ENCODE measurements around the gene SMPD1.

The SMPD1 gene

GRCh38 chr11:6419009-6419631, 28.8 kb downstream of the SMPD1 start, which contains the start of gene APBB1:
TSS of gene APBB1 (minus strand) at chr11:6419094. CDS start at chr11:6411347, 7,747 bp downstream.
- no peak for TF ChIP-seq POLR2AphosphoS5 (IDR thresholded peaks at IDR 0.05; ENCODE audit: low read depth, low read length)
- no peak for TF ChIP-seq TAF1 (IDR thresholded peaks at IDR 0.05; ENCODE audit: borderline replicate concordance, low read depth, low read length)
- no peak for TF ChIP-seq POLR2A (IDR thresholded peaks at IDR 0.05; ENCODE audit: low read depth, low read length)
- FAIRE-seq (peak; percentile 94), DNase-seq (ENCODE audit: insufficient read length) (peak; percentile 75)

DNA sequence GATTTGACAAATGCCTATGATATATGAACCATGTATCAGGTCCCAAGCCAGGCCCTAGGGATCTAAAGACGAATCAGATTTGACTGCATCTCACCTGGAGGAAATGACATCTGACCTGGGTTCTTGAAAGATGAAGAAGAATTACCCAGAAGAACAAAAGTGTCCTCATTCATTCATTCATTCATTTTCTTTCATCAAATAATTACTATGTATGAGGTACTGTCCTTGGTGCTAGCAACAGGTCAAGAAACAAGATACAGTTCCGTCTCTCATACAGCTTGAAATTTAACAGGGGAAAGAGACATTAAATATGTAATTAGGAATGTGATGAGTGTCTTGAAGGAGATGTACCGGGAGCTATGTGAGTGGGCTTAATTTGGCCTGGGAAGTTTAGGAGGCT, 30.4 kb downstream of the SMPD1 start:
- FAIRE-seq (no peak), DNase-seq (ENCODE audit: insufficient read length) (no peak)
- TF ChIP-seq POLR2AphosphoS5 (IDR thresholded peaks at IDR 0.05; ENCODE audit: low read depth, low read length) (no peak), POLR2A (IDR thresholded peaks at IDR 0.05; ENCODE audit: low read depth, low read length) (no peak), TAF1 (IDR thresholded peaks at IDR 0.05; ENCODE audit: borderline replicate concordance, low read depth, low read length) (no peak)

GRCh38 chr11:6427516-6427915, 37.2 kb downstream of the SMPD1 start:
- DNase-seq (ENCODE audit: insufficient read length) (no peak), FAIRE-seq (no peak)
- TF ChIP-seq POLR2AphosphoS5 (IDR thresholded peaks at IDR 0.05; ENCODE audit: low read depth, low read length): no peak
- TF ChIP-seq POLR2A (IDR thresholded peaks at IDR 0.05; ENCODE audit: low read depth, low read length): no peak
- no peak for TF ChIP-seq TAF1 (IDR thresholded peaks at IDR 0.05; ENCODE audit: borderline replicate concordance, low read depth, low read length)

- TF ChIP-seq POLR2A (IDR thresholded peaks at IDR 0.05; ENCODE audit: low read depth, low read length) (no peak), POLR2AphosphoS5 (IDR thresholded peaks at IDR 0.05; ENCODE audit: low read depth, low read length) (no peak), TAF1 (IDR thresholded peaks at IDR 0.05; ENCODE audit: borderline replicate concordance, low read depth, low read length) (no peak)
- DNase-seq (ENCODE audit: insufficient read length): no peak
- no peak for FAIRE-seq
Observed at GRCh38 chr11:6431861-6432260, 41.6 kb downstream of the SMPD1 start.

GRCh38 chr11:6433998-6434660, 43.9 kb downstream of the SMPD1 start:
- DNase-seq (ENCODE audit: insufficient read length): no peak
- peak; percentile 78 for FAIRE-seq
- TF ChIP-seq TAF1 (IDR thresholded peaks at IDR 0.05; ENCODE audit: borderline replicate concordance, low read depth, low read length) (no peak), POLR2AphosphoS5 (IDR thresholded peaks at IDR 0.05; ENCODE audit: low read depth, low read length) (no peak)

- DNase-seq (ENCODE audit: insufficient read length) (no peak), FAIRE-seq (no peak)
- TF ChIP-seq POLR2AphosphoS5 (IDR thresholded peaks at IDR 0.05; ENCODE audit: low read depth, low read length) (no peak), TAF1 (IDR thresholded peaks at IDR 0.05; ENCODE audit: borderline replicate concordance, low read depth, low read length) (no peak), POLR2A (IDR thresholded peaks at IDR 0.05; ENCODE audit: low read depth, low read length) (no peak)
Observed at GRCh38 chr11:6437423-6437822, 47.1 kb downstream of the SMPD1 start.

DNA sequence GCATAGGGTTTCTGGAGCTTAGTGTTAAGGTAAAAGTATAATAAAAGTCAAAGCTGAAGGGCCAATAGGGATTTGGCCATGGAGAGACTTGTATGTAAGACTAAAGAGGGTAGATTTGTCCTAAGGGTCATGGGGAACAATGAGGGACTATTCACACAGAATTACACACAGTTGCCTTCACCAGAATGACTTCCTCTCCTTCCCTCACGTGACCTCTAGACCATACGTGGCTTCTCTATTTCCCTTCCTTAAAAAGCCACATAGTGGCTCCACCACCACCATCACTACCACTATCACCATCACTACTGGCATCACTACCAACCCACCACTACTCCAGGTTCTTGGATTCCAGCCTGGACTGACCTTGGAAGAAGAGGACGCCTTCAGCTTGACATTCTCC, 47.7 kb downstream of the SMPD1 start:
- TF ChIP-seq POLR2A (IDR thresholded peaks at IDR 0.05; ENCODE audit: low read depth, low read length): no peak
- no peak for TF ChIP-seq POLR2AphosphoS5 (IDR thresholded peaks at IDR 0.05; ENCODE audit: low read depth, low read length)
- TF ChIP-seq TAF1 (IDR thresholded peaks at IDR 0.05; ENCODE audit: borderline replicate concordance, low read depth, low read length): no peak
- FAIRE-seq: peak; percentile 9

GRCh38 chr11:6438979-6439571, 48.8 kb downstream of the SMPD1 start:
- FAIRE-seq (peak; percentile 74), DNase-seq (ENCODE audit: insufficient read length) (no peak)
- TF ChIP-seq POLR2A (IDR thresholded peaks at IDR 0.05; ENCODE audit: low read depth, low read length) (no peak), POLR2AphosphoS5 (IDR thresholded peaks at IDR 0.05; ENCODE audit: low read depth, low read length) (no peak), TAF1 (IDR thresholded peaks at IDR 0.05; ENCODE audit: borderline replicate concordance, low read depth, low read length) (no peak)

More for the DNA sequence above, 47.7 kb downstream of the SMPD1 start:
- DNase-seq (ENCODE audit: insufficient read length): no peak

GRCh38 chr11:6440906-6441358, 50.7 kb downstream of the SMPD1 start, which contains the start of gene HPX:
TSS of gene HPX (minus strand) at chr11:6440987. CDS start at chr11:6440963, 24 bp downstream.
- TF ChIP-seq POLR2AphosphoS5 (IDR thresholded peaks at IDR 0.05; ENCODE audit: low read depth, low read length): no peak
- no peak for TF ChIP-seq POLR2A (IDR thresholded peaks at IDR 0.05; ENCODE audit: low read depth, low read length)
- no peak for TF ChIP-seq TAF1 (IDR thresholded peaks at IDR 0.05; ENCODE audit: borderline replicate concordance, low read depth, low read length)
- DNase-seq (ENCODE audit: insufficient read length): no peak
- no peak for FAIRE-seq

GRCh38 chr11:6442441-6442840, 52.2 kb downstream of the SMPD1 start:
- no peak for TF ChIP-seq TAF1 (IDR thresholded peaks at IDR 0.05; ENCODE audit: borderline replicate concordance, low read depth, low read length)
- TF ChIP-seq POLR2A (IDR thresholded peaks at IDR 0.05; ENCODE audit: low read depth, low read length): no peak
- no peak for TF ChIP-seq POLR2AphosphoS5 (IDR thresholded peaks at IDR 0.05; ENCODE audit: low read depth, low read length)
- DNase-seq (ENCODE audit: insufficient read length): no peak
- no peak for FAIRE-seq

DNA sequence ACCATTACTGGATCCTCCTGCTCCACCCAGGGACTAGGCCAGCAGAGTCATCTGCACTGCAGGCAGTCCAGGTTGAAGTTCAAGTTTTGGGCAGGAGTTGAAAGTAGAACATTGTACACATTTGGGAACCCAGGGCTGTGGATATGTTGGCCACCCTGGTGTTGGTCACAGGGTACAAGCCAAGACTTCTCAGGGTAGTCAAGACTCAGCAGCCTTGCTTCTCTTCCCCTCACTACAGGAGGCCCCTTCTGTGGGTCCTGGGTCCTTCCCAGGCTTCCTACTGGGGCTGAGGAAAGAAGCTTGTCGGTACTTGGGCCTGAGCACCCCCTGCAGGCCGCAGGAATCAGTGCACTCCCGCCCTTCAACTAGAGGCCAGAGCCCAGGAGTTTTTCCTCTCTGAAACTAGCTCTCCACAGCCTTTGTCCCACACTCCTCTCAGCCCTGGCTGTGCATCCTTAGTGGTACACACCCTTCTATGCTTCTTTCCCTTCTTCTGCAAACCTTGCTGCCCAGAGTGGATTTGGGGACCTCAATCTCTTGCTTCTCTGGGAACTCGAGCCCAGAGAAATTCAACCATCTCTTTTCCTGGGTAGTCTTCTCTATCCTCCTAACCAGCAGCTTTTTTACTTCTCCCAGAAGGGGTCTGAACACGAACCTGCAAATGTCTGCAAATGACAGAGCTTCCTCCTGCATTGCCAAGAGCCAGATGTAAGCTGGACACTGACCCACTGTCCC, 53.2 kb downstream of the SMPD1 start:
- no peak for TF ChIP-seq POLR2A (IDR thresholded peaks at IDR 0.05; ENCODE audit: low read depth, low read length)
- no peak for TF ChIP-seq POLR2AphosphoS5 (IDR thresholded peaks at IDR 0.05; ENCODE audit: low read depth, low read length)
- TF ChIP-seq TAF1 (IDR thresholded peaks at IDR 0.05; ENCODE audit: borderline replicate concordance, low read depth, low read length): no peak
- DNase-seq (ENCODE audit: insufficient read length) (peak; percentile 50), FAIRE-seq (peak; percentile 90)
